HG03432 (cell line): ENCODE results near the gene ASB16.

Experiments used
- ATAC-seq: cut with Tn5 transposase; IDR thresholded peaks from one replicate; pipeline ENCODE4 v1.9.1; 2021; ENCODE audit warnings: mild to moderate bottlenecking, moderate library complexity; ENCODE audit not compliant: unreplicated experiment

ASB16 gene

DNA sequence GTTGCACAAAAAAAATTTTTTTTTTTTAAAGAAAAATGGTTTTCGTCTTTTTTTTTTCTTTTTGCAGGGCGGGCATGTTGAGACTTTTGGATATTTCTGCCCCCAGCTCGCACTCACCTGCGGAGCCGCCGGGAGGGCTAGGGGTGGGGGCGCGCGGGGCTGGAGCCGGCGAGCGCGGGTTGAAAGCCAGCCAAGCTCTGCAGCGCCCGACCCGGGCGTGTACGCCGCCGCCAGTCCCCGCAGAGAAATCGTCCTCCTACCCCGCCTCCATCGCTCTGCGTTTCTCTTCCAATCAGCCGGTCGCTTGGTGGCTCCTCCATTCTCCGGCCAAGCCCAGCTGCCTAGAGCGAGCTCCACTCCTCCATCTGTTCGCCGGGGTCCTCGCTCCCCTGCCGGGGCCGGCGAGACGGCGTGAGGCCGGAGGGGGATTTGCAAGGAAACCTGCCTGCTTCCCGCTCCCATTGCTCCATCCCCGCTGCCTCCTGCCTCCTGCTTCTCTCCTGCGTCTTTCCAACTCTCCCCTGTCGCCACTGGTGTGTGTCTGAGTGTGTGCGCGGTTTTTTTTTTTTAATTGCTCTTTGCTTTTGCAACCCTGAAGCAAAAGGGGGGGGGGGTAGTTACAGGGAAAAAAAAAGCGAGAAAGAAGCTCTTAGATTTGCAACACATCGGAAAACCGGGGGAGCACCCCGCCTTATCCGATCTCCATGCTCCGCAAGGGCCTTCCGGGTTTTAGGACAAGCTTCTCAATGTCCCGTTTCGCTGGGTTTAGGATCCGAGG, 50.8 kb downstream of the ASB16 start:
- ATAC-seq = no peak

DNA sequence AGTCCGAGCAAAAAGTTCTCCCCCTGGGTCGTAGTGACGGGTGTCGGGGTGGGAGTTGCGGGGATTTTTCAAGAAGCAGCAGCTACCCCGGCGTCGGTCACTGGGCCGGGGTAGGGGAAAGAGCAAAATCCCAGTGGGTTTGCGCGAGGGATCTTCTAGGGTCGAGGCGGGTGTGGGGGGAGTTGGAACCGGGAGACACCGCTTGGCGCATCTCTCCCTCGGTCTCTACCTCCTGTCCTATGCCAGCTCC, 51.3 kb downstream of the ASB16 start:
- ATAC-seq = no peak

DNA sequence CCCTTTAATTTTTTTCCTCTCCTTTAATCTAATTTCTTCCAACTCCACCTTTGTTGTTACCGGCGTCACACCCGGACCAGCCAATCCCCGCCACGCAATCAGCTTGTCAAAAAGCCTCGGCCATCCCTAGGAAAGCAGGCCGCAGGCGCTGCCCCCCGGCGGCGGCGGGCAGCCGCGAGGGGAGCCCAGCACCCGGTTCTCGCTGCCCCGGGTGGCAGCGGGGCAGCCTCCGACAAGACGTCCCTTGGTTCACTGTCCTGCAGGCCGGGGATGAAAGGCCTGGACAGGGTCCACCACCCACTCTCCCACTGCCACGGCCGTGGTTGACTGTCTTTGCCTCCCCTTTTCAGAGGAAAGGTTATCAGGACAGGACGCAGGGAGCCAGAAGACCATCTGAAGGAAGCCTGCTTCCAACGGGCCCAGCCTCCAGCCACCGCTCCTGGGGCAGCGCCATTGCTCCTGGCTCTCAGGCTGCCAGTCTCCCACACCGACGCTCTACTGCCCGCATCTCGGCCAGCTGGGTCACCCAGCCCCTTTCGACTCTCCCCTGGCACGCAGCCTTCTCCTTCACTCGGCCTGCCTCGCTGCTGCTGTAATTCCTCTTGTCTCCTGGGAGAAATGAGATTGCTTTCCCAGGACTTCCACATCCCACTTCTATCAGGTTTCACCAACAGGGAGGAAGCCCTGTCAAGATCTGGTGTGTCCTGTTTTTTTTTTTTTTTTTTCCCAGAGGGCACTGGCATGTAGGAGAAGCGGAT, 51.8 kb downstream of the ASB16 start:
- ATAC-seq = no peak

DNA sequence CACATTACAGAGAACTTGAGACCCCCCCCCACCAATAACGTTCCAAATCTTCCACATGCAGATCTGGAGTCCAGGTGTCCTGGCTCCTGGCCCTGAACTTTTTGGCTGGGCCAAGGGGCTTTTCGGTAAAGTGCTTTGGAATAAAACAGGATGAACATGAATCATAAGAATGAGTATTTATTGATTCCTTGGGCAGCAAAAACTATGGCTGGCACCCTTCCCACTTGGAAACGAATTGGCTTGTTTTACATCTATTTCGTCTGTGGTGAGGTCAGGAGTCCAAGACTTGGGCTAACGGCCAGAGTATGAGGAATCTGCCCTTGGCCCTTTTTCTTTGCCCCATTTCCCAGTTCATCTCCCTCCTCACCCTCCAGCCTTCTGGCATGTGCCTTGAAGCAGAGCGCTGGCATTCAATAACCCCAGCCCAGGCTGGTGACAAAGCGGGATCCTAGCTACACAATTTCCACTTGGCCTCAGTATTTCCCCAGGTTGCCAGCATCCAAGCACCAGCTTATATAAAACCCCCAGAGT, 53.1 kb downstream of the ASB16 start:
- ATAC-seq = no peak
